DND-41 (cell line): ENCODE measurements around the gene FZD4.

Experiments
- ATAC-seq: fragments of 200-7000 bp; cut with Tn5 transposase; 3 replicates; pipeline ENCODE4 v1.9.1; 2021; ENCODE audit warnings: low read depth; ENCODE audit not compliant: insufficient read depth
- DNase-seq: peaks from one replicate; pipeline ENCODE4 v3.0.0-alpha.2; 2020
- H2AFZ ChIP-seq: 2 replicates; pipeline ENCODE4 v1.6.0; 2012; ENCODE audit warnings: low read depth, low read length
- H3K27ac ChIP-seq: 2 replicates; pipeline ENCODE4 v1.5.1; 2012; ENCODE audit warnings: low read length, inconsistent platforms
- H3K27me3 ChIP-seq: fragments of 200-600 bp; sonication (generic); 2 replicates; pipeline ENCODE4 v1.6.0; 2012; ENCODE audit warnings: low read length, mild to moderate bottlenecking, inconsistent platforms; ENCODE audit not compliant: insufficient read depth, poor library complexity
- H3K36me3 ChIP-seq: 2 replicates; pipeline ENCODE4 v1.5.1; 2012; ENCODE audit warnings: low read length, inconsistent platforms; ENCODE audit not compliant: insufficient read depth
- H3K4me1 ChIP-seq: 2 replicates; pipeline ENCODE4 v1.5.1; 2012; ENCODE audit warnings: mild to moderate bottlenecking, low read length; ENCODE audit not compliant: insufficient read depth
- H3K4me2 ChIP-seq: 2 replicates; pipeline ENCODE4 v1.6.0; 2012; ENCODE audit warnings: mild to moderate bottlenecking, moderate library complexity, low read length, inconsistent platforms; ENCODE audit not compliant: insufficient read depth
- H3K4me3 ChIP-seq, 2 experiments: fragments of 200-600 bp in 1 of 2; shearing (Covaris generic) in 1 of 2; 2 replicates each; pipeline ENCODE4 v1.5.1; 2012 to 2016; ENCODE audit warnings: inconsistent platforms in 2 of 2, low read length in 2 of 2, mild to moderate bottlenecking in 2 of 2, low read depth in 1 of 2, moderate library complexity in 1 of 2
- H3K79me2 ChIP-seq: 2 replicates; pipeline ENCODE4 v1.6.0; 2012; ENCODE audit warnings: low read length, inconsistent platforms; ENCODE audit not compliant: insufficient read depth
- H3K9ac ChIP-seq: 2 replicates; pipeline ENCODE4 v1.6.0; 2012; ENCODE audit warnings: low read depth, mild to moderate bottlenecking, inconsistent platforms, low read length, moderate library complexity
- H3K9me3 ChIP-seq: 2 replicates; pipeline ENCODE4 v1.5.1; 2012; ENCODE audit warnings: low read length, moderate library complexity, mild to moderate bottlenecking, inconsistent platforms; ENCODE audit not compliant: insufficient read depth, severe bottlenecking
- H4K20me1 ChIP-seq: 2 replicates; pipeline ENCODE4 v1.6.0; 2012; ENCODE audit warnings: low read length; ENCODE audit not compliant: insufficient read depth
- EZH2 ChIP-seq: IDR thresholded peaks from 3 replicates; pipeline ENCODE4 v1.6.1; 2012; ENCODE audit warnings: borderline replicate concordance, low read depth, mild to moderate bottlenecking, moderate library complexity, low read length, inconsistent platforms; ENCODE audit not compliant: severe bottlenecking
- TF ChIP-seq, protein P1 (sequence below): IDR thresholded peaks from 2 replicates; pipeline ENCODE4 v1.5.1; 2012; ENCODE audit warnings: borderline replicate concordance, low read length, moderate library complexity, mild to moderate bottlenecking; ENCODE audit not compliant: poor library complexity, severe bottlenecking; ENCODE audit errors: extremely low read depth

Gene FZD4

DNA sequence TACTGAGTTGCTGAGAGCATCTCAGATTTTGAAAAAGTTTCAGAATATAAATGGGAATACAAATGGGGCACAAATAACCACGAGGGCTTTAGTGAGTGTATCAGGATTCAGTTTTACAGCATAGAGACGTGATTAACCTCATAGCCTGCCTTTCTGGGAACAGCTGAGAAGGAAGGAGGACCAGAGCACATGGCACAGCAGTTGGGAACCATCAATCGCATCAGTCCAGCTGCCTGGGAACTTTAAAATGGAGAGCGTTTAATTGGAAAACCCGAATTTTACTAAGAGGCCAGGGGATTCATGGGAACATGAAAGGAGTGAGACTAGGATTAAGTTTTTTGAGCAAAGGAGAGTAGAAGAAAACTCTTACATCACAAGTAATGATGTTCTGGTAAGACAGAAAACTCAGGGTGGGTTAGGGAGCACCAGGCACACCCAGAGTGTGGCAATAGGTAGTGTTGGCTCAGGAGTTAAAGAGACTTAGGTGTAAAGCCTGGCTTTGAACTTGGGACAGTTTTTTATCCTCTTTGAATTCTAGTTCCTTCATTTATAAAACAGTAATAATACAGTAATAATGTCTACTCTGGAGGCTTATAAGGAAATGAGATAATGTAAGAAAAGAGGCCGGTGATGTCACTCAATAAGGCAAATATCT lies 40.2 kb downstream of the FZD4 start:
- no peaks in the 10 kb centered on the region for H3K27me3 ChIP-seq
- no peak overlapping the region for H3K27ac ChIP-seq
- no peaks in the 10 kb centered on the region for H3K36me3 ChIP-seq
- no peaks in the 10 kb centered on the region for H4K20me1 ChIP-seq
- H3K4me2 ChIP-seq: no peak overlapping the region
- H3K9ac ChIP-seq: no peak overlapping the region
- no peak overlapping the region for H2AFZ ChIP-seq
- H3K79me2 ChIP-seq: no peaks in the 10 kb centered on the region
- H3K9me3 ChIP-seq: no peaks in the 10 kb centered on the region
- H3K4me1 ChIP-seq: no peaks in the 10 kb centered on the region
- no peak overlapping the region for H3K4me3 ChIP-seq
- TF ChIP-seq, protein P1, sequence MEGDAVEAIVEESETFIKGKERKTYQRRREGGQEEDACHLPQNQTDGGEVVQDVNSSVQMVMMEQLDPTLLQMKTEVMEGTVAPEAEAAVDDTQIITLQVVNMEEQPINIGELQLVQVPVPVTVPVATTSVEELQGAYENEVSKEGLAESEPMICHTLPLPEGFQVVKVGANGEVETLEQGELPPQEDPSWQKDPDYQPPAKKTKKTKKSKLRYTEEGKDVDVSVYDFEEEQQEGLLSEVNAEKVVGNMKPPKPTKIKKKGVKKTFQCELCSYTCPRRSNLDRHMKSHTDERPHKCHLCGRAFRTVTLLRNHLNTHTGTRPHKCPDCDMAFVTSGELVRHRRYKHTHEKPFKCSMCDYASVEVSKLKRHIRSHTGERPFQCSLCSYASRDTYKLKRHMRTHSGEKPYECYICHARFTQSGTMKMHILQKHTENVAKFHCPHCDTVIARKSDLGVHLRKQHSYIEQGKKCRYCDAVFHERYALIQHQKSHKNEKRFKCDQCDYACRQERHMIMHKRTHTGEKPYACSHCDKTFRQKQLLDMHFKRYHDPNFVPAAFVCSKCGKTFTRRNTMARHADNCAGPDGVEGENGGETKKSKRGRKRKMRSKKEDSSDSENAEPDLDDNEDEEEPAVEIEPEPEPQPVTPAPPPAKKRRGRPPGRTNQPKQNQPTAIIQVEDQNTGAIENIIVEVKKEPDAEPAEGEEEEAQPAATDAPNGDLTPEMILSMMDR: no peak
- no peak for TF ChIP-seq EZH2
- ATAC-seq (no peak), DNase-seq (no peak)

DNA sequence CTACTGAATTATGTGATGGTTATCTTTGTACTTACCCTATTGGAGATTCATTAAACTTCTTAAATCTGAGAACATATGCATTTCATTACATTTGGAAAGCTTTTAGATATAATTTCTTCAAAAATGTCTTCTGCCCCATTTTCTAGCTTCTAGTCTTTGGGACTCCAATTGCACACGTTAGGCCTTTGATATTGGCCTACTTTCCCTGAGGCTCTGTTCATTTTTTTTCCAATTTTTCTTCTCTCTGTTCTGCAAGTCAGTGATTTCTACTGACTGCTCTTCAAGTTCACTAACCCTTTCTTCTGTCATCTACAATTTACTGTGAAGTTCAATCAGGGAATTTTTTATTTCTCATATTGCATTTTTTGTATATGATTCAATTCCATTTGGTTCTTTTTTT lies 43.0 kb downstream of the FZD4 start:
- ATAC-seq (no peak), DNase-seq (no peak)
- Histone ChIP-seq H3K79me2 (no peaks in the 10 kb centered on the region), H4K20me1 (no peaks in the 10 kb centered on the region), H3K4me1 (no peaks in the 10 kb centered on the region), H3K27me3 (no peaks in the 10 kb centered on the region), H3K4me3 (no peak overlapping the region), H3K36me3 (no peaks in the 10 kb centered on the region), H3K4me2 (no peak overlapping the region), H3K27ac (no peak overlapping the region), H3K9ac (no peak overlapping the region), H2AFZ (no peak overlapping the region), H3K9me3 (no peaks in the 10 kb centered on the region)
- TF ChIP-seq EZH2: no peak
- TF ChIP-seq, protein P1: no peak

DNA sequence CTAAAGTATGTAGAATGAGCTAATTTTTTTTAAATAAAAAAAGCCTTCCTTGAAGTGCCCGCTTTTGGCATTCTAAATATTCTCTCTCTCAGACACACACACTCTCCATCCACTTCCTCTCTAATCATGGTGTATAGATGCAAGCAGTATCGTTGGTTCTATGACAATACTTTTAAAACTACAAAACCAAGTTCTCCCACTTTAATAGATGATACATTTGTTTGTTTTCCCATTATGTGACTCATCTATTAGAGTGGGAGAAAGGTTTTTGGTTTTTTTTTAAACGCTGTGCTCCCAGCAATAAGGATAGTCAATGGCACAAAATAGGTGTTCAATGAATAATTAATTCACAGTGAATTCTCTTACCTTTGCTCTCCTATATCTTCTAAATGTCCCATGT lies 44.6 kb downstream of the FZD4 start:
- Histone ChIP-seq H3K9ac (no peak overlapping the region), H3K79me2 (no peaks in the 10 kb centered on the region), H3K4me3 (no peak overlapping the region), H3K4me2 (no peak overlapping the region), H3K4me1 (no peaks in the 10 kb centered on the region), H4K20me1 (no peaks in the 10 kb centered on the region), H3K36me3 (no peaks in the 10 kb centered on the region), H3K27ac (no peak overlapping the region), H2AFZ (no peak overlapping the region), H3K9me3 (no peaks in the 10 kb centered on the region), H3K27me3 (no peaks in the 10 kb centered on the region)
- ATAC-seq: no peak
- DNase-seq: no peak
- no peak for TF ChIP-seq EZH2
- TF ChIP-seq, protein P1: no peak

DNA sequence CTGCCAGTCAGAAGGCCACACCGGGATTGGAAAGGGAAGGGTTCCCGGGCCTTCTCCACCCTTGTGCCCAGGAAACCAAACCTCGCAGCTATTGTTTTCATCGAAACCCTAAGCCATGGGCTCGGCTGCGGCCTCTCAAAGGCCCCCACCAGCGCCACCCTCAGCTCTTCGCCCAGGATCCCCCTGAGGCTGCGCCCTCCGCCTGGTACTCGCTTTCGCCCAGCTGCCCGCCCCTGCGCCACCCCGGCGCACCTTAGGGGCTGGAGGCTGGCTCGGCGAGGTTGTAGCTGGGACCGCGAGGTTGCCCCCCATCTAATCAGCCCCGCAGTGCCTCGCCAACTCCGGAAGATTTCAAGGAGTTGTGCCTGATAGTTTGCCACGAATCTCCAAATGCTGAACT lies 49.0 kb downstream of the FZD4 start:
- ATAC-seq (no peak), DNase-seq (no peak)
- Histone ChIP-seq H4K20me1 (no peaks in the 10 kb centered on the region), H3K27ac (no peak overlapping the region), H3K36me3 (no peaks in the 10 kb centered on the region), H3K4me3 (no peak overlapping the region), H3K4me2 (no peak overlapping the region), H2AFZ (no peak overlapping the region), H3K9me3 (no peaks in the 10 kb centered on the region), H3K79me2 (no peaks in the 10 kb centered on the region), H3K9ac (no peak overlapping the region), H3K4me1 (no peaks in the 10 kb centered on the region), H3K27me3 (no peaks in the 10 kb centered on the region)
- TF ChIP-seq, protein P1: no peak
- no peak for TF ChIP-seq EZH2
